ENCODE results near the gene RHOH. TPM values are rescaled to one million over a fixed set of nuclear protein-coding genes. Genes with fewer than 3 reads are reported as not detected.

The RHOH gene
- total and polyA plus RNA-seq, 2 of the 13 experiments (the other 11 are each of a cell fraction or from before 2014, with no cell fraction given), result 0.57 TPM; not detected in 1

- no peak for TF ChIP-seq IKZF5 (CRISPR knock-in tag; IDR thresholded peaks at IDR 0.05)
- TF ChIP-seq ZNF101 (CRISPR knock-in tag; IDR thresholded peaks at IDR 0.05; ENCODE audit: borderline replicate concordance, low read depth), result no peak
- TF ChIP-seq TRAFD1 (CRISPR knock-in tag; IDR thresholded peaks at IDR 0.05; ENCODE audit: borderline replicate concordance), result no peak
Observed at GRCh38 chr4:40251366-40251765, 54.5 kb downstream of the RHOH start (continued).

- H2AFZ ChIP-seq (ENCODE audit: low read length), result no peak overlapping the region
- no peak overlapping the region for H3K4me3 ChIP-seq (replicated peaks in 1 of 3; ENCODE audit: insufficient read depth in 1 of 3, low read depth in 2 of 3, low read length in 3 of 3)
- ChIA-PET POLR2A (no interaction called here), CTCF (ENCODE audit: low intra/inter-chr PET ratio, low total read pairs) (no interaction called here)
- intact Hi-C loops (cut with micrococcal nuclease; ENCODE audit: unreplicated experiment) (no loop called here), in situ Hi-C loops (cut with HindIII; ENCODE audit: extremely low pct_ligation_motif_present, low pct_unique_long_range_greater_than_20kb) (no loop called here)
- no peaks in the 10 kb centered on the region for H3K9me3 ChIP-seq (ENCODE audit: low read length)
- H3K4me1 ChIP-seq (ENCODE audit: insufficient read depth, low read length), result peaks cover 32% of the 10 kb centered on the region
- H3K79me2 ChIP-seq (ENCODE audit: insufficient read depth, low read length), result no peaks in the 10 kb centered on the region
- no peaks in the 10 kb centered on the region; a peak in 1 of 5 replicates for H3K27me3 ChIP-seq (ENCODE audit: control insufficient read depth in 1 of 2, insufficient read depth in 2 of 2, low read length in 2 of 2)
- TF ChIP-seq ZNF235 (CRISPR knock-in tag; IDR thresholded peaks at IDR 0.05; ENCODE audit: borderline replicate concordance) (no peak), ZNF800 (CRISPR knock-in tag; IDR thresholded peaks at IDR 0.05) (no peak), SMAD9 (CRISPR knock-in tag; IDR thresholded peaks at IDR 0.05) (no peak), REXO4 (CRISPR knock-in tag; IDR thresholded peaks at IDR 0.05; ENCODE audit: borderline replicate concordance) (no peak)
- no TSS peak for BruUV-seq (replicated peaks)
- no peak for DNase-seq (ENCODE audit: low spot score)
- H3K4me2 ChIP-seq (ENCODE audit: low read depth, low read length), result no peak overlapping the region
- H3K36me3 ChIP-seq (replicated peaks in 1 of 2; ENCODE audit: control insufficient read depth in 1 of 2, insufficient read depth in 2 of 2, low read length in 2 of 2), result no peaks in the 10 kb centered on the region
- 4% methylated on average over 4 of the region's 4 CpGs for WGBS (ENCODE audit: low lambda C conversion rate)
- H4K20me1 ChIP-seq (ENCODE audit: insufficient read depth, low read length), result no peaks in the 10 kb centered on the region
- no peak overlapping the region for H3K9ac ChIP-seq (ENCODE audit: insufficient read depth, low read depth, low read length)
- no peak for ATAC-seq
- no peak overlapping the region for H3K27ac ChIP-seq (ENCODE audit: extremely low read length, insufficient read depth, low read length)
- no peak for FAIRE-seq
Observed at GRCh38 chr4:40253906-40254305, 57.1 kb downstream of the RHOH start.

All from HepG2 (cell line).